Panc1 (cell line): ENCODE results near the gene FOXF2. TPM values are rescaled to one million over a fixed set of nuclear protein-coding genes. Genes with fewer than 3 reads are reported as not detected.
A peak's percentile ranks its signal among the peaks of the same experiment; 100 is the strongest.

Experiments
- ATAC-seq: fragments of 200-7000 bp; cut with Tn5 transposase; 2 replicates; pipeline ENCODE4 v1.9.1; 2020; ENCODE audit warnings: mild to moderate bottlenecking, moderate library complexity
- BruUV-seq: library from RNA; stranded (reverse); fragments of 400-500 nt; replicated peaks from 2 replicates; lab custom pipeline; 2021; lab: Mats Ljungman, UMichigan
- CTCF ChIA-PET: fragments of 300-600 bp; sonication (Branson Sonifier 250); formaldehyde crosslinking; loops from one replicate; lab custom pipeline; 2022; ENCODE audit warnings: antibody characterized with exemption; lab: Charles Lee
- POLR2A ChIA-PET: fragments of 300-600 bp; sonication (Branson Sonifier 250); formaldehyde crosslinking; loops from one replicate; lab custom pipeline; 2022; ENCODE audit warnings: antibody characterized with exemption; lab: Charles Lee
- DNase-seq: peaks from one replicate; pipeline ENCODE4 v3.0.0-alpha.2; 2010; ENCODE audit warnings: low read depth, low spot score
- H3K27ac ChIP-seq: 2 replicates; pipeline ENCODE4 v1.5.1; 2011; ENCODE audit warnings: mild to moderate bottlenecking, low read length, inconsistent platforms
- H3K27me3 ChIP-seq: fragments of 200-500 bp; sonication (Bioruptor generic); 2 replicates; pipeline ENCODE4 v1.6.0; 2014; ENCODE audit warnings: low read length, inconsistent platforms; ENCODE audit not compliant: control insufficient read depth, insufficient read depth
- H3K36me3 ChIP-seq: fragments of 200-500 bp; sonication (Bioruptor generic); 2 replicates; pipeline ENCODE4 v1.5.1; 2014; ENCODE audit warnings: inconsistent platforms, mild to moderate bottlenecking, low read length, moderate library complexity; ENCODE audit not compliant: control insufficient read depth, insufficient read depth
- H3K4me1 ChIP-seq: 2 replicates; pipeline ENCODE4 v1.5.1; 2011; ENCODE audit warnings: inconsistent platforms, mild to moderate bottlenecking, low read length, moderate library complexity; ENCODE audit not compliant: control insufficient read depth, insufficient read depth
- H3K4me3 ChIP-seq, 2 experiments: 2 replicates each; pipeline ENCODE4 v1.5.1; 2011 to 2012; ENCODE audit warnings: low read depth in 2 of 2, low read length in 2 of 2, mild to moderate bottlenecking in 2 of 2, inconsistent platforms in 1 of 2, moderate library complexity in 1 of 2
- H3K9me3 ChIP-seq: fragments of 200-500 bp; sonication (Bioruptor generic); 2 replicates; pipeline ENCODE4 v1.5.1; 2014; ENCODE audit warnings: low read depth, mild to moderate bottlenecking, inconsistent platforms, low read length, moderate library complexity; ENCODE audit not compliant: control insufficient read depth, insufficient read depth
- CTCF ChIP-seq: fragments of 450-650 bp; IDR thresholded peaks from 2 replicates; pipeline ENCODE4 v1.5.1; 2017; ENCODE audit warnings: mild to moderate bottlenecking
- POLR2AphosphoS5 ChIP-seq: IDR thresholded peaks from 2 replicates; pipeline ENCODE4 v1.6.1; 2012; ENCODE audit warnings: mild to moderate bottlenecking, low read depth, low read length, moderate library complexity
- REST ChIP-seq, 2 experiments: IDR thresholded peaks; 2 replicates each; pipeline ENCODE4 v1.6.1; 2011 to 2012; ENCODE audit warnings: low read depth in 2 of 2, control low read depth in 1 of 2, low read length in 1 of 2, mild to moderate bottlenecking in 1 of 2, moderate library complexity in 1 of 2; ENCODE audit not compliant: insufficient read depth in 1 of 2
- SIN3A ChIP-seq: IDR thresholded peaks from 2 replicates; pipeline ENCODE4 v1.6.1; 2012; ENCODE audit warnings: low read depth, mild to moderate bottlenecking, low read length, moderate library complexity, borderline replicate concordance; ENCODE audit not compliant: insufficient read depth
- TCF7L2 ChIP-seq: IDR thresholded peaks from 2 replicates; pipeline ENCODE4 v1.6.1; 2011; ENCODE audit warnings: mild to moderate bottlenecking, low read depth, low read length, inconsistent platforms
- in situ Hi-C: cut with HindIII; loops from 2 replicates; pipeline ENCODE4 v1.10.0; 2016; ENCODE audit warnings: low sequenced_read_pairs, low pct_unique_long_range_greater_than_20kb
- intact Hi-C: fragments of 100-400 bp; cut with micrococcal nuclease; formaldehyde crosslinking; loops from one replicate; pipeline ENCODE4 v1.10.0; 2022; ENCODE audit not compliant: unreplicated experiment
- total RNA-seq: library from RNA; stranded (reverse); gene quantifications from one replicate; pipeline ENCODE4 v1.2.1, GENCODE V29; 2021; ENCODE audit not compliant: unreplicated experiment

Gene FOXF2
- total RNA-seq, 1 experiment from 2014 or later, result 12.7 TPM

- ATAC-seq, result no peak
- no peaks in the 10 kb centered on the region for H3K27me3 ChIP-seq
- H3K4me1 ChIP-seq, result no peaks in the 10 kb centered on the region
- in situ Hi-C loops, result no loop called here
- H3K36me3 ChIP-seq, result no peaks in the 10 kb centered on the region
- CTCF ChIA-PET, result no interaction called here
- H3K4me3 ChIP-seq, result no peak overlapping the region
- BruUV-seq, result no TSS peak
- H3K27ac ChIP-seq, result no peak overlapping the region
- no peak for TF ChIP-seq POLR2AphosphoS5
- TF ChIP-seq CTCF, result no peak
- no peak for TF ChIP-seq REST (IDR thresholded peaks at IDR 0.05; ENCODE audit: insufficient read depth in 1 of 2, low read depth in 2 of 2, low read length in 1 of 2)
- TF ChIP-seq TCF7L2, result no peak
- TF ChIP-seq SIN3A, result no peak
- POLR2A ChIA-PET, result no interaction called here
- intact Hi-C loops, result no loop called here
- no peaks in the 10 kb centered on the region for H3K9me3 ChIP-seq
- DNase-seq, result no peak
These were observed 26.7 kb upstream of the FOXF2 start for GRCh38 chr6:1362643-1363042.

- ChIA-PET POLR2A (no interaction called here), CTCF (no interaction called here)
- Histone ChIP-seq H3K27ac (no peak overlapping the region), H3K9me3 (no peaks in the 10 kb centered on the region), H3K36me3 (no peaks in the 10 kb centered on the region), H3K27me3 (no peaks in the 10 kb centered on the region), H3K4me3 (no peak overlapping the region), H3K4me1 (no peaks in the 10 kb centered on the region)
- TF ChIP-seq CTCF, result no peak
- TF ChIP-seq TCF7L2, result peak; percentile 41; the same call in 1 of the 2 replicates
- ATAC-seq (no peak), DNase-seq (no peak)
- intact Hi-C loops, result no loop called here
- no TSS peak for BruUV-seq
- in situ Hi-C loops, result no loop called here
These were observed 26.1 kb upstream of the FOXF2 start for GRCh38 chr6:1363298-1363697.
